ENCODE measurements around the gene ZG16. TPM values are rescaled to one million over a fixed set of nuclear protein-coding genes. Genes with fewer than 3 reads are reported as not detected.

The ZG16 gene
- total and polyA plus RNA-seq, 3 donors from 2014 or later, result 0.12 TPM; not detected in 2

GRCh38 chr16:29761882-29762281, 16.2 kb upstream of the ZG16 start:
- H3K36me3 ChIP-seq (ENCODE audit: low read depth, missing control alignments), result no peaks in the 10 kb centered on the region
- no peaks in the 10 kb centered on the region for H3K9me3 ChIP-seq
- TF ChIP-seq CTCF (IDR thresholded peaks at IDR 0.05), result no peak
- no peak for TF ChIP-seq POLR2A (IDR thresholded peaks at IDR 0.05)
- intact Hi-C loops (cut with DNase I; ENCODE audit: low total_unique reads), result no loop called here
- 62 to 83% methylated on average over 6 of the region's 6 CpGs for WGBS, 2 donors
- no peak for DNase-seq
- no peaks in the 10 kb centered on the region for H3K27me3 ChIP-seq
- no peak overlapping the region for H3K4me3 ChIP-seq
- H3K27ac ChIP-seq, result no peak overlapping the region
- H3K4me1 ChIP-seq, result no peaks in the 10 kb centered on the region

DNA sequence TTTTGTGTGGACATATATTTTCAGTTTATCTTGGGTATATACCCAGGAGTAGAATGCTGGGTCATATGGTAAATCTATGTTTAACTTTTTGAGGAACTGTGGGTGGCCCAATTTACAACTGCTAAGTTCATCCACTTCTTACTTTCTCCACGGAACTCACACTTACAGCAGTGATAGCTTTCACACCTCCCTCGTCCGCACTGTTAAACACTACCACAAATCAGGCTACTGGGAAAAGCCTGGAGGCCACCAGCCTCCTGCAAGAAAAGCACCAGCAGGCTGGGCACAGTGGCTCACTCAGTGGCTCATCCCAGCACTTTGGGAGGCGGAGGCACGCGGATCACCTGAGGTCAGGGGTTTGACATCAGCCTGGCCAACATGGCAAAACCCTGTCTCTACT, 14.7 kb upstream of the ZG16 start:
- intact Hi-C loops (cut with DNase I; ENCODE audit: low total_unique reads), result no loop called here
- H3K27ac ChIP-seq, result no peak overlapping the region
- H3K27me3 ChIP-seq, result no peaks in the 10 kb centered on the region
- TF ChIP-seq CTCF (IDR thresholded peaks at IDR 0.05) (no peak), POLR2A (IDR thresholded peaks at IDR 0.05) (no peak)
- no peak overlapping the region for H3K4me3 ChIP-seq
- H3K4me1 ChIP-seq, result no peaks in the 10 kb centered on the region
- 73 to 89% methylated on average over 6 of the region's 6 CpGs for WGBS, 2 donors
- no peaks in the 10 kb centered on the region for H3K36me3 ChIP-seq (ENCODE audit: low read depth, missing control alignments)
- no peak for DNase-seq
- no peaks in the 10 kb centered on the region for H3K9me3 ChIP-seq

GRCh38 chr16:29765167-29766032, 12.7 kb upstream of the ZG16 start:
- Histone ChIP-seq H3K27ac (no peak overlapping the region), H3K9me3 (no peaks in the 10 kb centered on the region), H3K27me3 (no peaks in the 10 kb centered on the region), H3K4me3 (no peak overlapping the region), H3K4me1 (no peaks in the 10 kb centered on the region), H3K36me3 (ENCODE audit: low read depth, missing control alignments) (no peaks in the 10 kb centered on the region)
- no peak for DNase-seq
- TF ChIP-seq CTCF (IDR thresholded peaks at IDR 0.05) (no peak), POLR2A (IDR thresholded peaks at IDR 0.05) (no peak)
- WGBS, 2 donors, result 81 to 85% methylated on average over 15 of the region's 15 CpGs
- intact Hi-C loops (cut with DNase I; ENCODE audit: low total_unique reads), result no loop called here

DNA sequence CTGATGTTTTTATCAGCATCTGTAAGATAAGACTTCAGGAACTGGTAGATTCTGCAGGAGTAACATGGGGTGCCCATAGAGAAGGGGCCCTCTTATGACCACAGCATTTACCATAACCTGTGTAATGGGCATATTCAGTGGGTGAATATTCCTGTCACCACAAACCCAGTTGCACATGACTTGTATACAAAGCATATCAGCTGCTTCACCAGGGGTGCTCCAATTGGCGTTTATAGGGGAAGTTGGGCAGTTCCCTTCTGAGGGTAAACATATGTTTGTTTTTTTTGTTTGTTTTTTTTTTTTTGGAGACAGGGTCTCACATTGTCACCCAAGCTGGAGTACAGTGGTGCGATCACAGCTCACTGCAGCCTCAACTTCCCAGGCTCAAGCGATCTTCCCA, 11.5 kb upstream of the ZG16 start:
- DNase-seq, result no peak
- H3K27me3 ChIP-seq, result no peaks in the 10 kb centered on the region
- H3K4me3 ChIP-seq, result no peak overlapping the region
- no peak overlapping the region for H3K27ac ChIP-seq
- intact Hi-C loops (cut with DNase I; ENCODE audit: low total_unique reads), result no loop called here
- H3K36me3 ChIP-seq (ENCODE audit: low read depth, missing control alignments), result no peaks in the 10 kb centered on the region
- no peaks in the 10 kb centered on the region for H3K9me3 ChIP-seq
- 93 to 95% methylated on average over 3 of the region's 3 CpGs for WGBS, 2 donors
- TF ChIP-seq POLR2A (IDR thresholded peaks at IDR 0.05), result no peak
- no peaks in the 10 kb centered on the region for H3K4me1 ChIP-seq

DNA sequence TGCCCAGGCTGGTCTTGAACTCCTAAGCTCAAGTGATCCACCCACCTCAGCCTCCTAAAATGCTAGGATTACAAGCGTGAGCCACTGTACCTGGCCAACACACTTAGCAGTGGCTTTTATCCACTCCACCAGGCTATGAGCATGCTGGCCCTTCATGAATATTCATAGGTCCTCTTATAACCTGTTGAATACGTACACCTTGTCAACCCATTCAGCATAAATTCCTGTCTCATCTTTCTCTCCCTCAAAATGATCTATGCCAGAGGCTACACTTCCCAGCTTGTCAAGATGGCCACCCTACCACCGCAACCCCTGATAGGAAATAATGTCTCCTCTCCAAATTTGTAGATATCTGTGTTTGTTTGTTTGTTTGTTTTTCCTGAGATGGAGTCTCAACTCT, 11.0 kb upstream of the ZG16 start:
- Histone ChIP-seq H3K4me1 (no peaks in the 10 kb centered on the region), H3K27me3 (no peaks in the 10 kb centered on the region), H3K27ac (no peak overlapping the region), H3K36me3 (ENCODE audit: low read depth, missing control alignments) (no peaks in the 10 kb centered on the region), H3K9me3 (no peaks in the 10 kb centered on the region), H3K4me3 (no peak overlapping the region)
- 86 to 93% methylated on average over 3 of the region's 3 CpGs for WGBS, 2 donors
- no peak for TF ChIP-seq CTCF (IDR thresholded peaks at IDR 0.05)
- no peak for TF ChIP-seq POLR2A (IDR thresholded peaks at IDR 0.05)
- no peak for DNase-seq
- intact Hi-C loops (cut with DNase I; ENCODE audit: low total_unique reads), result no loop called here
